Measurements from ENCODE around the gene SYT1. TPM values are rescaled to one million over a fixed set of nuclear protein-coding genes. Genes with fewer than 3 reads are reported as not detected.
"Not testable (repeated sequence)": the region's sequence is repeated elsewhere in the genome, so short reads cannot be mapped to it uniquely, and the experiment has no call there.

SYT1 gene
- polyA plus RNA-seq (ENCODE audit: insufficient read length in 10 of 10) = 1 to 10 TPM; 1.2 to 2.6 (median 1.7) TPM
- long read RNA-seq, donor 1 = 0 reads
- long read RNA-seq, donor 2 = 0 reads
- long read RNA-seq, donor 3 = 0 reads
- long read RNA-seq, donor 4 = 0 reads
- long read RNA-seq, donor 5 = 0 reads
- long read RNA-seq, donor 6 = 0 reads
- long read RNA-seq, donor 7 = 0 reads
- long read RNA-seq, donor 8 = 0 reads
- long read RNA-seq, donor 9 = 0 reads

GRCh38 chr12:78864403-78864869 is at the start of gene SYT1:
SYT1 (plus strand) TSS chr12:78864774.
- DNase-seq = peak; percentile 38 to 63 (median 45)

- DNase-seq = no peak
These were observed 46.1 kb upstream of the SYT1 start for GRCh38 chr12:78818487-78818886.

DNA sequence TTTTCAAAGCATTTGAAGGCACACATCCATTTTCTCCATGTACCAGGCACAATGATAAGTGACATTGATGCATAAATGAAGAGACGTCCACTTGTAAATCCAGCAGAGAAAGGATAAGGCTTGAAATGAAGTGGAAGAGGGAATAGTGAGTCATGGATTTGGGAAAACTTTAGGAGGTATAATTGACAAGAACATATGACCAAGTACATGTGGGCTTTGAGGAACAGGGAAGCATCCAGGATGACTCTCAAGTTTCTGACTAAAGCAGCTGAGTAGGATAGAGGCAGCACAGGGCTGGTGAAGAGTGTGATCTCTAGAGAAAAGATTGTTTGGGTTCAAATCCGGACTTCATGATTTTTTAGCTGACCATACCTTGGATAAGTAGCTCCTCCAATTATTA is 43.6 kb upstream of the SYT1 start:
- DNase-seq = no peak

DNA sequence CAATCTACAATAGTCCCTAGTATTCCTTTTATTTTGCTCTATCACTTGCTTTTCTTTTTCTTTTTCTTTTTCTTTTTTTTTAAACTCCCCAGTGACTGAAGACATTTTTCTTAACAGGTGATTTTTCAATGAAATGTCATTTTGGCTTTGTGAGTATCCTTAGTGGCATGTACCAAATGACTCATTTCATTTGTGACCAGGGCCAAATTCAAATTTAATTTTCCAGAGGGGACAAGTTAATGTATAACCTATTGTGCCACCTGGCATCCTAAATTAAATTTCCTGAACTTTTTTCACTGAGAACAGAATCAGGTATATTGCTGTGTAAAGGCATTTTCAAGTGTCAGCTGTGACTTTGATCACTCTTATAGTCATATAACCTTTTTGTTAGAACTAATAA is 39.7 kb upstream of the SYT1 start:
- no peak for DNase-seq

GRCh38 chr12:78829690-78830089 is 34.9 kb upstream of the SYT1 start:
- DNase-seq = no peak

GRCh38 chr12:78835493-78835892 is 29.1 kb upstream of the SYT1 start:
- DNase-seq = no peak

DNA sequence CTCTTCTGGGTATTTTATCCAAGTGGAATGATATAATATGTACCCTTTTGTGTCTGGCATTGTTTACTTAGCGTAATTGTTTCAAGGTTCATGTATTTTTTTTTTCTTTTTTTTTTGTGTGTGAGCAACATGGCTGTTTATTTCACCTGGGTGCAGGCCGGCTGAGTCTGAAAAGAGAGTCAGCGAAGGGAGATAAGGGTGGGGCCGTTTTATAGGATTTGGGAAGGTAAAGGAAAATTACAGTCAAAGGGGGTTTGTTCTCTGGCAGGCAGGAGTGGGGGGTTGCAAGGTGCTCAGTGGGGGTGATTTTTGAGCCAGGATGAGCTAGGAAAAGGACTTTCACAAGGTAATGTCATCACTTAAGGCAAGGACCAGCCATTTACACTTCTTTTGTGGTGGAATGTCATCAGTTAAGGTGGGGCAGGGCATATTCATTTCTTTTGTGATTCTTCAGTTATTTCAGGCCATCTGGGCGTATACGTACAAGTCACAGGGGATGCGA is 24.0 kb upstream of the SYT1 start:
- not testable (repeated sequence) for DNase-seq

DNA sequence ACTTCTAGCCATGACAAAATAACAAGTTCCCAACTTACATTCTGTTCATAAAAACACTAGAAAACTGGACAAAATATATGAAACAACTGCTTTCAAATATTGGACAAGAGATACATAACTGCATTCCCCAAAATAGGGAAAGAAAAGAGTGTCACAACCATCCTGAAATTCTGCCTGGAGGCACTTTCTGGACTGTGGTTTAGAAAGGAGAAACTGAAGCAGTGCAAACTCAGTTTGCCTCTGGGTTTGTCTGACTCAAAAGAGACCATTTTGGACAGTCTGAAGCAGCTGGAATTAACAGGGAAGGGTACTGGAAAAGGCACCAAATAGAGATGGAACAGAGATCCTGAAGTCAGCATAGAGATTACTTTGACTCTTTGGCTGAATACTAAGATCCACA is 11.3 kb upstream of the SYT1 start:
- no peak for DNase-seq

GRCh38 chr12:78863482-78864402 is 832 bp upstream of the SYT1 start:
- peak; percentile 4 to 65 (median 16) for DNase-seq

GRCh38 chr12:78864870-78865463 is 393 bp downstream of the SYT1 start:
- DNase-seq = no peak

GRCh38 chr12:78865516-78865915 is 942 bp downstream of the SYT1 start:
- peak in 1 of 3 donors; percentile 2 for DNase-seq

- DNase-seq = no peak
These were observed 1.9 kb downstream of the SYT1 start for GRCh38 chr12:78866518-78866917.

- DNase-seq = no peak
These were observed 6.0 kb downstream of the SYT1 start for GRCh38 chr12:78870539-78870938.

GRCh38 chr12:78871566-78871965 is 7.0 kb downstream of the SYT1 start:
- DNase-seq = peak in 1 of 3 donors; percentile 8

DNA sequence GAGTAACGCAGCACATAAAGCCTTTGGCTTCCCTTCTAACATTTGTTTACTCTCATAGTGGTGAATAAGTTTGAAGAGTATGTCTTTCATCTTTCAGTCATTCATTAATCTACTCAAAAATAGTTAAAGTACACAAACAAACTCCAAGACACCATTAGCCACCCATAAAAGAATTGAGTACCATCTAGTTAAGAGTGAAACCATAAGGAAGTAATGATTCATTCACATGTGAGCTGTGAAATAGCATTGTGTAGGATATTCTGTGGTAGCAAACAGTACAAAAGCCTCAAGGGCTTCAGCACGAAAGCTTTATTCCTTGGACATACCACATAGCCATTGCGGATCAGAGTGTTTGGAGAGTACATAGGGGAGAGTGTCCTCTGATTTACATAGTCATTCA is 13.9 kb downstream of the SYT1 start:
- no peak for DNase-seq

DNA sequence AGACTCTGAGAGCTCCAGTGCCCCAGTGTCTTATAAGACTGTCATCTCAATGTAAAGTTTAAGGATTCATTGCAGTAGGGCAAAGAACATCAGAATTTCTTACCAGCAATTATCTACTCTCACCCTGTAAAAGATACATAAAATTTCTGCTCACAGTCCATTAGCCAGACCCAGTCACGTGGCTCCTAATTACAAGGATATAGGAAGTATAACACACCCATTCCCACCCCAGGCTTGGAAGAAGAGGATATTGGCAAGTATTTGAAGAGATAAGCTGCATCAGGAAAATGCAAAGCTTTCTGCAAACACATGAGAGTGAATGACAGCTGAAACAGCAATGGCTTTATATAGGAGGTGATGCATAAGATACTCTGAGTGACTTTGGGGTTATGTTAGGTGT is 14.3 kb downstream of the SYT1 start:
- no peak for DNase-seq

DNA sequence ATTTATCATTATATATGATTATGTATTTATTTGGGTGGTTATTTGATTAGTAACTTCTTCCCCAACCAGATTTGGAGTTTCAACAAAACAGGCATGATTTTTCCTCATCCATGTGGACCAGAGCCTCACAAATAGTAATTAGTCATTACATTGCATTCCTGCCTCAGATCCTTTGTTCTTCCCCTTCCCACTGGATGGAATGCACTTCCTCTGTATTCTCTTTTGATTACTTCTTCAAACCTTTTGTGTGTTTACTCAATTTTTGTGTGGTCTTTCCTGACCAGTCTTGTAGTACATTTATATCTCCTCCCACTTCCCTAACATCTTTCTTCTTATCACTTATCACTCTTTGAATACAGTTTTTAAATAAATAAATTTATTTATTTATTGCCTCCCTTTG is 15.5 kb downstream of the SYT1 start:
- DNase-seq = no peak

- no peak for DNase-seq
These were observed 17.1 kb downstream of the SYT1 start for GRCh38 chr12:78881685-78882084.

DNA sequence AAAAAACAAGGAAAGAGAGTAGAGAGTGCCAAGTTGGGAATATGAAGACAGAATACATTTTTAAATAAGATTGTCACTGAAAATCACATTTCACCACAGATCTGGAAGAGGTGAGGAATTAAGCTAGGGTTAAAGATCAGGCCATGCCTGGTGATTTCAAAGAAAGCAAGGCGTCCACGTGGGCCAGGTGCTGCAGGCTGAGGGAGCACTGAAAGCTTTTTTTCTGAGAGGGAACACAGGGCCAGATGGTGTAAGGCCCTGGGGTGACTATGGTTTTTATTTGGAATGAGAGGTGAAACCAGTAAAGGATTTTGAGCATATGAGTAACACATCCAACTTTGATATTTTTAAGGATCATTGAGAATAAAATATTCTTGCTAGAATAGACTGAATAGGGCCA is 20.9 kb downstream of the SYT1 start:
- no peak for DNase-seq

DNA sequence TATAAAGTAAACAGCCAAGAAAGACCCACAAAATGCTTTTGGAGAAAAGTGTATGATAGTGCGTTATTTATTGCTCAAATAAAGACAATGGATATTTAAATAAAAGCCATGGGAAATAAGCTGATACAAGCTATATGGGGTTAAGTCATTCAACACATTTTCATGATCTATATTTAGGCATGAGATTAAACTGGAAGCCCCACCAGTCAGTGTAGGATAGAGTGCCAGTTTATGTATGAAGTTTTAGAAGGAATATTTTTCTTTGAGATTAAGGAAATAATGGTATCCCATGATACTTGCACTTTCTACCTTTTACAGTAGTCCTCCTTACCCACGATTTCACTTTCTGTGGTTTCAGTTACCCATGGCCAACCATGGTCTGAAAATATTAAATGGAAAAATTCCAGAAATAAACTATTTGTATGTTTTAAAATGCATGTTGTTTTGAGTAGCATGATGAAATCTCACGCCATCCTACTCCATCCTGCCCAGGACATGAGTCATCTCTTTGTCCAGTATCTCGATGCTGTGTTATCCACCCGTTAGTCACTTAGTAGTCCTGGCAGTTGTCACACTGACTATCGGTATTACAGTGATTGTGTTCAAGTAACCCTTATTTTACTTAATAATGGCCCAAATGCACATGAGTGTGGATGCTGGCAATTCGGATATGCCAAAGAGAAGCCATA is 22.3 kb downstream of the SYT1 start:
- DNase-seq = no peak

- DNase-seq = no peak
These were observed 22.9 kb downstream of the SYT1 start for GRCh38 chr12:78887444-78887843.

DNA sequence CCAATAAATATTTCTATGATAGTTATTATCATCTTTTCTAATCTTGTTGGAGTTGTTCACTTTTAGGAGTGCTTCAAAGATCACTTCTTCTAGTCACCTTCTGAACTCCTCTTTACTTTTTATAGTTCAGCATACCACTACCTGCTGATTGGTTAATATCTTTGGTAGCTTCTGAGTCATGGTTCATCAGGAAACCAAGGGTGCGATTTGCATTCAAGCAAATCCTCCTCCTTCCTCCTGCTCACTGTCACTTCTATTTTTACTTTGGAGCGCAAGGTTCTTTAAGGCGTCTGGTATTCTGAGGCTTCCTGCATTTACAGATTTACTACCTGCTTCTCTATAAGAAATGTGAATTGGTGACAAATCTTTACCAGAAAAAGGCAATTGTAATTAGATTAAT is 24.0 kb downstream of the SYT1 start:
- DNase-seq = no peak
